GM12892 (cell line): ENCODE data around the gene IGSF5.

ENCODE experiments used
- POLR2A ChIP-seq: IDR thresholded peaks from 2 replicates; pipeline ENCODE4 v1.6.1; 2011; ENCODE audit warnings: low read depth, low read length, control low read depth
- POLR2AphosphoS5 ChIP-seq: IDR thresholded peaks from 2 replicates; pipeline ENCODE4 v1.6.1; 2011; ENCODE audit warnings: low read depth, low read length, control low read depth
- TAF1 ChIP-seq: IDR thresholded peaks from 2 replicates; pipeline ENCODE4 v1.6.1; 2011; ENCODE audit warnings: low read depth, mild to moderate bottlenecking, control low read depth, low read length, borderline replicate concordance

GRCh38 chr21:39809936-39810335, 65.0 kb downstream of the IGSF5 start:
- no peak for TF ChIP-seq POLR2AphosphoS5
- TF ChIP-seq POLR2A: no peak
- TF ChIP-seq TAF1: no peak
